HepG2 (cell line): Measurements from ENCODE around the gene TP53TG5. TPM values are rescaled to one million over a fixed set of nuclear protein-coding genes. Genes with fewer than 3 reads are reported as not detected.

Source experiments
- ATAC-seq: fragments of 200-7000 bp; cut with Tn5 transposase; 3 replicates; pipeline ENCODE4 v1.9.1; 2020; ENCODE audit warnings: mild to moderate bottlenecking, moderate library complexity
- BruUV-seq: library from RNA; stranded (reverse); fragments of 400-500 nt; replicated peaks from 2 replicates; lab custom pipeline; 2021; lab: Mats Ljungman, UMichigan
- CTCF ChIA-PET: fragments of 300-600 bp; formaldehyde crosslinking; extraction: SDS; loops from one replicate; lab custom pipeline; 2021; ENCODE audit warnings: low total read pairs, inconsistent platforms, low intra/inter-chr PET ratio; lab: Yijun Ruan, JAX
- POLR2A ChIA-PET: fragments of 350-600 bp; sonication (Branson Sonifier 250); formaldehyde crosslinking; loops from one replicate; lab custom pipeline; 2020; ENCODE audit warnings: antibody characterized with exemption, inconsistent platforms; lab: Yijun Ruan, JAX
- DNase-seq: peaks from one replicate; pipeline ENCODE4 v3.0.0-alpha.2; 2015; ENCODE audit warnings: low spot score
- FAIRE-seq: peaks from 3 replicates; lab custom pipeline; 2011; peaks lifted over from hg19 to GRCh38; lab: Jason Lieb, UNC
- H2AFZ ChIP-seq: one replicate; pipeline ENCODE4 v1.6.1; 2011; ENCODE audit warnings: low read length, inconsistent platforms
- H3K27ac ChIP-seq: fragments of 300-600 bp; 3 replicates; pipeline ENCODE4 v1.8.0; 2011; ENCODE audit warnings: mixed run types, mild to moderate bottlenecking, mixed read lengths, low read length, inconsistent platforms; ENCODE audit not compliant: insufficient read depth; ENCODE audit errors: extremely low read length
- H3K27me3 ChIP-seq, 2 experiments: fragments of 200-600 bp in 1 of 2; 2 replicates in 1 of 2; 3 replicates in 1 of 2; pipeline versions ENCODE4 v1.6.0 to v1.8.0; 2011; ENCODE audit warnings: low read length in 2 of 2, mild to moderate bottlenecking in 2 of 2, moderate library complexity in 2 of 2, inconsistent platforms in 1 of 2; ENCODE audit not compliant: insufficient read depth in 2 of 2, control insufficient read depth in 1 of 2
- H3K36me3 ChIP-seq, 2 experiments: fragments of 200-600 bp in 1 of 2; replicated peaks in 1 of 2; 2 replicates in 1 of 2; 3 replicates in 1 of 2; pipeline versions ENCODE4 v1.5.1 to v1.8.0; 2011; ENCODE audit warnings: low read length in 2 of 2, inconsistent platforms in 1 of 2; ENCODE audit not compliant: insufficient read depth in 2 of 2, control insufficient read depth in 1 of 2
- H3K4me1 ChIP-seq: 2 replicates; pipeline ENCODE4 v1.5.1; 2012; ENCODE audit warnings: low read length, inconsistent platforms; ENCODE audit not compliant: insufficient read depth
- H3K4me2 ChIP-seq: 2 replicates; pipeline ENCODE4 v1.6.0; 2011; ENCODE audit warnings: low read depth, low read length, inconsistent platforms
- H3K4me3 ChIP-seq, 3 experiments: fragments of 200-600 bp in 1 of 3; sonication (generic), shearing (Covaris generic) in 1 of 3; replicated peaks in 1 of 3; 2 replicates each; pipeline ENCODE4 v1.5.1; 2011 to 2016; ENCODE audit warnings: low read length in 3 of 3, inconsistent platforms in 2 of 3, low read depth in 2 of 3, mild to moderate bottlenecking in 2 of 3, control low read depth in 1 of 3, mixed read lengths in 1 of 3; ENCODE audit not compliant: insufficient read depth in 1 of 3
- H3K79me2 ChIP-seq: one replicate; pipeline ENCODE4 v1.6.1; 2011; ENCODE audit warnings: low read length, inconsistent platforms; ENCODE audit not compliant: insufficient read depth
- H3K9ac ChIP-seq: 2 replicates; pipeline ENCODE4 v1.6.0; 2011; ENCODE audit warnings: mild to moderate bottlenecking, low read depth, low read length, inconsistent platforms; ENCODE audit not compliant: insufficient read depth
- H3K9me3 ChIP-seq: 2 replicates; pipeline ENCODE4 v1.5.1; 2012; ENCODE audit warnings: mild to moderate bottlenecking, low read length
- H4K20me1 ChIP-seq: 2 replicates; pipeline ENCODE4 v1.6.0; 2011; ENCODE audit warnings: inconsistent platforms, mild to moderate bottlenecking, low read length, moderate library complexity; ENCODE audit not compliant: insufficient read depth
- AKAP8 ChIP-seq: sonication (generic); formaldehyde crosslinking; IDR thresholded peaks from 2 replicates; pipeline ENCODE4 v1.5.1; 2020; ENCODE audit warnings: mild to moderate bottlenecking, missing genetic modification reagents
- ARNTL ChIP-seq: sonication (generic); formaldehyde crosslinking; IDR thresholded peaks from 2 replicates; pipeline ENCODE4 v1.4.0; 2020; ENCODE audit warnings: mild to moderate bottlenecking, missing genetic modification reagents
- ATF4 ChIP-seq, 2 experiments: fragments of 450-650 bp in 1 of 2; sonication (generic) in 1 of 2; formaldehyde crosslinking; IDR thresholded peaks; 2 replicates each; pipeline versions ENCODE4 v1.5.0 to v1.8.0; 2020 to 2022; ENCODE audit warnings: mild to moderate bottlenecking in 1 of 2, missing genetic modification reagents in 1 of 2
- CSRNP2 ChIP-seq: sonication (generic); formaldehyde crosslinking; conservative IDR thresholded peaks from 2 replicates; pipeline ENCODE4 v1.8.0; 2022; ENCODE audit warnings: low read depth, missing genetic modification reagents
- DNMT3B ChIP-seq: conservative IDR thresholded peaks from 2 replicates; pipeline ENCODE4 v1.6.1; 2016; ENCODE audit warnings: missing biosample characterization, control low read depth
- ESRRA ChIP-seq: sonication (generic); formaldehyde crosslinking; IDR thresholded peaks from 2 replicates; pipeline ENCODE4 v1.5.1; 2020; ENCODE audit warnings: mild to moderate bottlenecking, low read depth, missing genetic modification reagents
- FOXC1 ChIP-seq: sonication (generic); formaldehyde crosslinking; IDR thresholded peaks from 2 replicates; pipeline ENCODE4 v1.8.0; 2022; ENCODE audit warnings: mild to moderate bottlenecking, missing genetic modification reagents, borderline replicate concordance
- HMGXB4 ChIP-seq, 2 experiments: sonication (generic) in 1 of 2; formaldehyde crosslinking in 1 of 2; IDR thresholded peaks; 2 replicates each; pipeline versions ENCODE4 v1.4.0 to v1.6.1; 2018 to 2020; ENCODE audit warnings: missing genetic modification reagents in 2 of 2, borderline replicate concordance in 1 of 2, low read depth in 1 of 2, mild to moderate bottlenecking in 1 of 2, missing biosample characterization in 1 of 2
- MIER3 ChIP-seq: IDR thresholded peaks from 2 replicates; pipeline ENCODE4 v1.6.1; 2016; ENCODE audit warnings: missing compliant biosample characterization, borderline replicate concordance
- RAD51 ChIP-seq: fragments of 450-650 bp; IDR thresholded peaks from 2 replicates; pipeline ENCODE4 v1.6.1; 2016; ENCODE audit warnings: borderline replicate concordance
- REPIN1 ChIP-seq: sonication (generic); formaldehyde crosslinking; IDR thresholded peaks from 2 replicates; pipeline ENCODE4 v1.8.0; 2022; ENCODE audit warnings: missing genetic modification reagents, low read depth, mild to moderate bottlenecking, borderline replicate concordance
- ZNF180 ChIP-seq: sonication (generic); formaldehyde crosslinking; IDR thresholded peaks from 2 replicates; pipeline ENCODE4 v1.4.0; 2020; ENCODE audit warnings: low read depth, missing genetic modification reagents, borderline replicate concordance
- ZNF234 ChIP-seq: sonication (generic); formaldehyde crosslinking; conservative IDR thresholded peaks from 2 replicates; pipeline ENCODE4 v1.5.1; 2020; ENCODE audit warnings: mild to moderate bottlenecking, missing genetic modification reagents
- ZNF414 ChIP-seq: sonication (generic); formaldehyde crosslinking; IDR thresholded peaks from 2 replicates; pipeline ENCODE4 v1.5.0; 2020; ENCODE audit warnings: missing genetic modification reagents
- ZNF629 ChIP-seq: sonication (generic); formaldehyde crosslinking; conservative IDR thresholded peaks from 2 replicates; pipeline ENCODE4 v1.5.0; 2020; ENCODE audit warnings: missing genetic modification reagents
- ZNF784 ChIP-seq: sonication (generic); formaldehyde crosslinking; IDR thresholded peaks from 2 replicates; pipeline ENCODE4 v1.5.1; 2020; ENCODE audit warnings: missing genetic modification reagents, mild to moderate bottlenecking, borderline replicate concordance
- WGBS: methylation state at CpG from one replicate; pipeline ENCODE4 v1.1.6; 2017; ENCODE audit warnings: low lambda C conversion rate; 5-methylcytosine and 5-hydroxymethylcytosine counted together
- in situ Hi-C: cut with HindIII; loops from 2 replicates; pipeline ENCODE4 v1.10.0; 2017; ENCODE audit warnings: low pct_unique_long_range_greater_than_20kb; ENCODE audit not compliant: extremely low pct_ligation_motif_present
- intact Hi-C: fragments of 100-400 bp; cut with micrococcal nuclease; formaldehyde crosslinking; loops from one replicate; pipeline ENCODE4 v1.10.0; 2022; ENCODE audit not compliant: unreplicated experiment
- polyA plus RNA-seq, 8 experiments: library from polyadenylated mRNA; depleted of rRNA in 3 of 8; stranded (reverse) in 7 of 8; unstranded in 1 of 8; fragments of >200 nt; fragmentation: Illumina TruSeq in 4 of 8; extraction: Trizol in 4 of 8; gene quantifications; 2 replicates each; pipeline versions ENCODE4 v1.2.1 to v1.2.3, GENCODE V29; 2011 to 2016; ENCODE audit warnings: low read depth in 4 of 8, missing spikeins in 1 of 8, mixed read lengths in 1 of 8; ENCODE audit not compliant: insufficient read depth in 1 of 8
- total RNA-seq, 5 experiments: library from RNA; depleted of rRNA; stranded (reverse); fragments of >200 nt; fragmentation: Illumina TruSeq; extraction: Trizol; gene quantifications; 2 replicates each; pipeline ENCODE4 v1.2.3, GENCODE V29; 2016; ENCODE audit warnings: low read depth in 1 of 5

Gene TP53TG5
- total and polyA plus RNA-seq, 2 of the 13 experiments (the other 11 are each of a cell fraction or from before 2014, with no cell fraction given), result 0.11 TPM; not detected in 1

- CTCF ChIA-PET, result interaction anchor here (0.9 kb wide), 1 partner anchor 9 kb away, joined by 3 read pairs; the partner anchor contains the start of gene PIGT
- no TSS peak for BruUV-seq
- Histone ChIP-seq H3K36me3 (no peaks in the 10 kb centered on the region), H4K20me1 (no peaks in the 10 kb centered on the region), H3K79me2 (no peaks in the 10 kb centered on the region), H3K4me3 (peak overlapping the region; percentile 88 to 92 (median 88)), H2AFZ (no peak overlapping the region), H3K4me2 (peak overlapping the region; percentile 95), H3K27me3 (peaks cover 2 to 5% of the 10 kb centered on the region in 2 experiments; a peak in 2 of 5 replicates), H3K27ac (no peak overlapping the region), H3K9ac (peak overlapping the region; percentile 72), H3K4me1 (peaks cover 25% of the 10 kb centered on the region), H3K9me3 (peaks cover 2% of the 10 kb centered on the region)
- ATAC-seq, result peak; percentile 62
- FAIRE-seq, result no peak
- POLR2A ChIA-PET, result interaction anchor here (1.7 to 4.2 kb wide), 4 partner anchors 9 to 69 kb away, joined by 4 to 32 read pairs (median 8); partner anchors contain the start of genes PIGT and SYS1
- intact Hi-C loops, result no loop called here
- 25% methylated on average over 29 of the region's 87 CpGs for WGBS
- in situ Hi-C loops, result no loop called here
- no peak for DNase-seq
- no peak for TF ChIP-seq RAD51
- 0 out of 2 replicates have a peak, but pooled peaks have one; percentile 73 for TF ChIP-seq CSRNP2
- TF ChIP-seq FOXC1 (CRISPR knock-in tag), result no peak; the same call in 1 of the 2 replicates
- peak; percentile 41; the same call in 1 of the 2 replicates for TF ChIP-seq AKAP8 (CRISPR knock-in tag)
- TF ChIP-seq DNMT3B (CRISPR knock-in tag), result no peak
- TF ChIP-seq ATF4 (CRISPR knock-in tag; IDR thresholded peaks at IDR 0.05), result peak in 1 of 2 experiments; percentile 72; a peak in 1 of 4 replicates
- peak in 1 of 2 experiments; percentile 68; a peak in 3 of 4 replicates for TF ChIP-seq HMGXB4 (CRISPR knock-in tag; IDR thresholded peaks at IDR 0.05; ENCODE audit: borderline replicate concordance in 1 of 2, low read depth in 1 of 2)
- no peak for TF ChIP-seq ARNTL (CRISPR knock-in tag)
- peak; percentile 82; the same call in 1 of the 2 replicates for TF ChIP-seq ZNF784 (CRISPR knock-in tag)
- TF ChIP-seq ZNF414 (CRISPR knock-in tag), result peak; percentile 47; the same call in 1 of the 2 replicates
- no peak for TF ChIP-seq ZNF234 (CRISPR knock-in tag)
- no peak for TF ChIP-seq REPIN1
- no peak for TF ChIP-seq ESRRA (CRISPR knock-in tag)
- no peak for TF ChIP-seq MIER3 (CRISPR knock-in tag)
- no peak for TF ChIP-seq ZNF629
- no peak for TF ChIP-seq ZNF180
Measured at GRCh38 chr20:45406260-45407066, 28.3 kb upstream of the TP53TG5 start.
